Stimulated activated memory B cell treated with anti-CD40 and anti-IgM and Interleukin-4, amounts not matched to agents 10 μg/mL and 1 μg/mL and 100 μg/mL, for 72 hours (primary cell): ENCODE data around the gene ZBTB21.
A peak's percentile ranks its signal among the peaks of the same experiment; 100 is the strongest.
"Not testable (repeated sequence)": the region's sequence is repeated elsewhere in the genome, so short reads cannot be mapped to it uniquely, and the experiment has no call there.

Source experiments
- ATAC-seq: fragments of 150-1000 bp; cut with Tn5 transposase; 2 replicates; pipeline ENCODE4 v1.10.0; 2021
- H3K27ac Mint-ChIP-seq: one replicate; pipeline ENCODE4 v1.8.0; 2022; ENCODE audit warnings: mild to moderate bottlenecking, mixed read lengths
- H3K27me3 Mint-ChIP-seq: one replicate; pipeline ENCODE4 v1.8.0; 2022; ENCODE audit warnings: mixed read lengths
- H3K36me3 Mint-ChIP-seq: one replicate; pipeline ENCODE4 v1.8.0; 2022; ENCODE audit warnings: mixed read lengths
- H3K4me1 Mint-ChIP-seq: one replicate; pipeline ENCODE4 v1.8.0; 2022; ENCODE audit warnings: mixed read lengths
- H3K4me3 Mint-ChIP-seq: one replicate; pipeline ENCODE4 v1.8.0; 2022; ENCODE audit warnings: mild to moderate bottlenecking, moderate library complexity, mixed read lengths
- H3K9me3 Mint-ChIP-seq: one replicate; pipeline ENCODE4 v1.8.0; 2022; ENCODE audit warnings: mixed read lengths

The ZBTB21 gene

GRCh38 chr21:41952568-41953248 lies 57.5 kb downstream of the ZBTB21 start:
- Mint-ChIP-seq H3K36me3 (peaks cover 6% of the 10 kb centered on the region), H3K27me3 (peaks cover 36% of the 10 kb centered on the region), H3K27ac (no peak overlapping the region), H3K4me3 (peak overlapping the region; percentile 51), H3K9me3 (peaks cover 11% of the 10 kb centered on the region), H3K4me1 (peaks cover 27% of the 10 kb centered on the region)
- no peak for ATAC-seq

GRCh38 chr21:41951876-41952567 lies 58.1 kb downstream of the ZBTB21 start:
- peaks cover 11% of the 10 kb centered on the region for H3K9me3 Mint-ChIP-seq
- peaks cover 6% of the 10 kb centered on the region for H3K36me3 Mint-ChIP-seq
- H3K27me3 Mint-ChIP-seq = peaks cover 29% of the 10 kb centered on the region
- ATAC-seq = no peak
- H3K4me1 Mint-ChIP-seq = peaks cover 24% of the 10 kb centered on the region
- H3K27ac Mint-ChIP-seq = no peak overlapping the region
- peak overlapping the region; percentile 32 for H3K4me3 Mint-ChIP-seq

DNA sequence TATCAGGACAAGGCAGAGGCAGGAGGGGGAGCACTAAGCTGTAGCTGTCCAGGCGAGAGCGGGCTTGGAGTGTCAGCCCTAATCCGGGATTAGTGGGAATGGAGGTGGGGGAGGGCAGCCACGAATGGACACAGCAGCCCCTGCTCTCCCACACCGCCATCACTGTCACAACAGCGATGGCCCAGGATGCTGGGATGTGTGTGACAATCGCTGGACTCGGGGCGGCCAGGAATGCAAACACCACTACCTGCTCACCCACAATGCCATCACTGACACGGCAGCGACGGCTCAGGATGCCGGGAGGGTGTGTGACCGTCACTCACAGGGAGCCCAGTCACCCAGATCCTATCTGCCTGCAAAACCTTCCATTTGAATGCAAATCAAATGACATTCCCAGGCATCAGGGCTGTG lies 59.2 kb downstream of the ZBTB21 start:
- Mint-ChIP-seq H3K36me3 (peaks cover 6% of the 10 kb centered on the region), H3K9me3 (peaks cover 11% of the 10 kb centered on the region), H3K27ac (no peak overlapping the region), H3K4me1 (peaks cover 19% of the 10 kb centered on the region), H3K27me3 (peaks cover 19% of the 10 kb centered on the region), H3K4me3 (no peak overlapping the region)
- no peak for ATAC-seq

DNA sequence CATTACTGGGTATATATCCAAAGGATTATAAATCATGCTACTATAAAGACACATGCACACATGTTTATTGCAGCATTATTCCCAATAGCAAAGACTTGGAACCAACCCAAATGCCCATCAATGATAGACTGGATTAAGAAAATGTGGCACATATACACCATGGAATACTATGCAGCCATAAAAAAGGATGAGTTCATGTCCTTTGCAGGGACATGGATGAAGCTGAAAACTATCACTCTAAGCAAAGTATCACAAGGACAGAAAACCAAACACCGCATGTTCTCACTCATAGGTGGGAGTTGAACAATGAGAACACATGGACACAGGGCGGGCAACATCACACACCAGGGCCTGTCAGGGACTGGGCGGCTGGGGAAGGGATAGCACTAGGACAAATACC lies 60.5 kb downstream of the ZBTB21 start:
- not testable (repeated sequence) for H3K4me1 Mint-ChIP-seq, H3K4me3 Mint-ChIP-seq, H3K27ac Mint-ChIP-seq, H3K27me3 Mint-ChIP-seq, ATAC-seq, H3K36me3 Mint-ChIP-seq, H3K9me3 Mint-ChIP-seq

DNA sequence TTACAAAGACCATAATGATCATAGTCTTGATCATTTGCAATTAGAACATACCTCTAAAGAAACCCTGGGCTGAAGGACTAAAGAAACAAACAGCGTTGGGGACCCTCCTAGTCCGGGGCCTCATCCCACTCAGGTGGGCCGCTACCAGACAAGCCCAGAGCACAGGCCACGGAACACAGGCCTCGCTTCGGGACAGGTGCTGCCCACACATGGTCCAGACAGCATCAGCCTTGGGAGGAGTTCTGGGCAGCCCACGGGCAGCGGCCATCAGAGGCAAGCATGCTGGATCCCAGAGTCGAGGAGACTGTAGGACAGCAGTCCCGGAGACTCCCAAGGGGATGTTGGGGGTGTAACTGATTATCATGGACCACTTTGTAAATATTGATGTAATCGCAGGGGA lies 61.3 kb downstream of the ZBTB21 start:
- Mint-ChIP-seq H3K9me3 (peaks cover 7% of the 10 kb centered on the region), H3K4me1 (no peaks in the 10 kb centered on the region), H3K36me3 (no peaks in the 10 kb centered on the region), H3K27me3 (no peaks in the 10 kb centered on the region), H3K27ac (no peak overlapping the region), H3K4me3 (no peak overlapping the region)
- no peak for ATAC-seq

DNA sequence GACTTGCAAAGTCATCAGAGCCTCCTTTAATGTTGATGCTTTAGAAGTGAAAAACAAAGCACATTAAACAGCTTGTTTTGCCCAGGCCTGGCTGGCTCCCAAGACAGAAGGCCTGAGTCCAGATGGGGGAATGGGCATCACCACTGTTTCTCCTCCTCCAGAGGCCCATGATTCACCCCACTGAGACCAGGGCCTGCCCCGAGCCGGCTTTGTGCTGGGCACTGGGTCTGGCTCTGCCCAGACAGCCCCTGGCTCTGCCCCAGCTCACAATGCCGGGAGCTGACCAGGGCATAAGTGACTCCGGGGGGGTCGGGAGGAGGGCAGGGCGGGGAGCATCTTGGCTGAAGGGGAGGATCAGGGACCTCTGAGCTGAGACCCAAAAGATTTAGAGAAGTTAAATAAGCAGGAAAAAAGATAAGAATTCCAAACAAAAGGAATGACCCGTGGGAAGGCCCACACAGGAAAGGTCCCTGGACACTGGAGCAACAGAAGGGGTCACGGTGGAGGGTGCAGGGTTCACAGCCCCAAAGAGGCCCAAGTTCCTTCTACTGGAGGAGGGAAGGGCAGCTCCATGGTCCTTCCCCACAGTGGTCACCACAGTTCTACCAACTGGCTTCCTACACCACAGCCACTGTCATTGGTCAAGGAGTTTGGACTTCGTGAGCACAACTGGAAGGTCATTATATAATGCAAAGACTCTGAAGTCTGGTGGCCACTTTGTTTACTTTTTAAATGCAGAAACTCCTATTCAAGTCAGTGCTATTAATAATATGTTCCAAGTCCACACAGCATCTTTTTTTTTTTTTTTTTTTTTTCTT lies 61.9 kb downstream of the ZBTB21 start:
- Mint-ChIP-seq H3K4me1 (no peaks in the 10 kb centered on the region), H3K36me3 (no peaks in the 10 kb centered on the region), H3K4me3 (no peak overlapping the region), H3K9me3 (peaks cover 7% of the 10 kb centered on the region), H3K27me3 (no peaks in the 10 kb centered on the region), H3K27ac (no peak overlapping the region)
- no peak for ATAC-seq

GRCh38 chr21:41945982-41946381 lies 64.2 kb downstream of the ZBTB21 start:
- no peak for ATAC-seq
- Mint-ChIP-seq H3K9me3 (peaks cover 7% of the 10 kb centered on the region), H3K36me3 (peaks cover 4% of the 10 kb centered on the region), H3K4me1 (no peaks in the 10 kb centered on the region), H3K4me3 (no peak overlapping the region), H3K27ac (peak overlapping the region; percentile 29), H3K27me3 (no peaks in the 10 kb centered on the region)

DNA sequence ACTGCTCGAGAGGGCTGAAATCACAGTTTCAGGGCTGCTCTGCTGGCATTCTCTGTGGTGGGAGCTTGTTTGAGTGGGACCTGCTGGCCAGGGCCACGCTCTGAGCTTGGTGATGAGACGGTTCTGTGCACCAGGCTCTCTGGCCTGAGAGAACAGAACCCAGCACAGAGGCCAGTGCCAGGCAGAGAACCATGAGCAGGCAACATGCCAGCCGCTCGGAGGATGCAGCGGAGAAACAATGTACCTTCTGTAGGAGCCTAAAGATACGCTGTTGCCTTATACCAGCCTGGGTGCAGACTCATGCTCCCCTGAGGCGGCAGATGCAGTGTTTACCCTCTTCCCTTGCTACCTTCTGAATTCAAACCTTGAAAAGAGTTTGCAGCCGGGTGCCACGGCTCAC lies 66.3 kb downstream of the ZBTB21 start:
- Mint-ChIP-seq H3K27me3 (no peaks in the 10 kb centered on the region), H3K9me3 (peaks cover 4% of the 10 kb centered on the region), H3K27ac (no peak overlapping the region), H3K4me3 (no peak overlapping the region), H3K36me3 (peaks cover 4% of the 10 kb centered on the region), H3K4me1 (no peaks in the 10 kb centered on the region)
- no peak for ATAC-seq

GRCh38 chr21:41942457-41942856 lies 67.7 kb downstream of the ZBTB21 start:
- Mint-ChIP-seq H3K27me3 (no peaks in the 10 kb centered on the region), H3K4me1 (no peaks in the 10 kb centered on the region), H3K36me3 (peaks cover 4% of the 10 kb centered on the region), H3K4me3 (no peak overlapping the region), H3K27ac (no peak overlapping the region), H3K9me3 (peaks cover 4% of the 10 kb centered on the region)
- no peak for ATAC-seq

DNA sequence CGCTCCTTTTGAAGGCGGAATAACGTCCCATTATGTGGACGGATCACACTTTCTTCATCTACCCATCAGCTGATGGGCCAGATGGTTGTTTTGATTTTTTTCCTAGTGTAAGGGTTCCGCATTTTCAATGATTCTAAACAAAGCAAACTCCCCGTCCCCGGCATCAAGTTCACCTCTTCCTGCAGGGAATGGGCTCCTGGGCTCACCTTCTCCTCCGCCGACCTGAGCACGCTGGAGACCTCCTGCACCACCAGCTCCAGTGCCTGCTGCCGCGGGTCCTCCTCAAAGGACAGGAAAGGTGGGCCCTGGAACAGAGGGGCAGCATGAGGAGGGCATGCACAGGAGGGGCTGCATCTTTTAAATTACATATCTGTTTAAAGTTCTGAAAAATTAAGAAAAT lies 68.2 kb downstream of the ZBTB21 start:
- Mint-ChIP-seq H3K27ac (no peak overlapping the region), H3K4me1 (no peaks in the 10 kb centered on the region), H3K4me3 (no peak overlapping the region), H3K36me3 (peaks cover 4% of the 10 kb centered on the region), H3K9me3 (peaks cover 4% of the 10 kb centered on the region), H3K27me3 (no peaks in the 10 kb centered on the region)
- no peak for ATAC-seq

DNA sequence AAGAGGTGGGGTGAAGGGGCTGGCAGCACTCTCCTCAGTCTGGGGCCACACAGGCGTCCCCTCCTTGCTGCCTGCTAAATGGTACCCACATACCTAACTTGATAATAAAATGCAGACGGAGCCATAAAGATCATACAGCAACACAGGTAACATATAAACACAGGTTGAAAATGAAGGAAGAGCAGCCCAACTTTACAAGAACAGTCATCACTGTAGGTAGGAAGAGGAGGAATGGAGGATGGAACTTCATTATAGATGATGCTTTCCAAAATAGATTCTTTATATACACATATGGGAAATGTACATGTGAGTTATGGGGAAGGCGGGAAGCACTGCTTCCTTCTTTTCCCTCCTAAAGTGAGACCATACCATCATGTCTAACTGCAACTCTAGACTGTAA lies 69.7 kb downstream of the ZBTB21 start:
- peaks cover 4% of the 10 kb centered on the region for H3K9me3 Mint-ChIP-seq
- H3K27ac Mint-ChIP-seq = no peak overlapping the region
- no peaks in the 10 kb centered on the region for H3K4me1 Mint-ChIP-seq
- H3K4me3 Mint-ChIP-seq = no peak overlapping the region
- H3K36me3 Mint-ChIP-seq = peaks cover 4% of the 10 kb centered on the region
- no peaks in the 10 kb centered on the region for H3K27me3 Mint-ChIP-seq
- ATAC-seq = no peak

DNA sequence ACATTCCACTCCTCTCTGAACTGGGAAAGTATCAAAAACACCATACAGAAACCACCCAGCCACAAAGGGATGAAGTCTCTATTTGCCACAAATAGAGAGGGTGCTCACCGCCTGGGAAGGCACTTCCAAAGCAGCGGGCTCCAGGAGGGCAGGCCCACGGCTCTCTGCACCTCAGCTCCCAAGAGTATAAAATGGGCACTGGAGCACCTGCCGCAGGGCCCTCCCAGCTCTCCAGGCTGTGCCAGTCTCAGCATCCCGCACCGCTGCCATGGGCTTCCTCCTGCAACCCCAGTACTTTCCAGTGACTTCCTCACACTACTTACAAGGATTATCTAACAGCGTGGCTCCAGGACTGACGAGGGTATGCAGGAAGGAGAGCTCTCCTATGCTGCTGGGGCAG lies 70.8 kb downstream of the ZBTB21 start:
- H3K4me3 Mint-ChIP-seq = no peak overlapping the region
- H3K9me3 Mint-ChIP-seq = no peaks in the 10 kb centered on the region
- no peaks in the 10 kb centered on the region for H3K4me1 Mint-ChIP-seq
- H3K36me3 Mint-ChIP-seq = peaks cover 4% of the 10 kb centered on the region
- H3K27me3 Mint-ChIP-seq = no peaks in the 10 kb centered on the region
- ATAC-seq = no peak
- no peak overlapping the region for H3K27ac Mint-ChIP-seq
